ENCODE results near the gene CHST15. TPM values are rescaled to one million over a fixed set of nuclear protein-coding genes. Genes with fewer than 3 reads are reported as not detected.

CHST15 gene
- 10 to 100 TPM; 39.9 to 43.8 TPM for total RNA-seq
- polyA plus RNA-seq = 10 to 100 TPM in 1 of 2 donors, 1 to 10 TPM in 1; 4.5 to 10.1 TPM
- long read RNA-seq, donor 1, full-length matches to known transcripts = 3 of 42 reads
- long read RNA-seq, donor 1, partial matches to known transcripts = 10 of 42 reads
- long read RNA-seq, donor 1, other reads (novel, unspliced or antisense) = 29 of 42 reads
- long read RNA-seq, donor 2, full-length matches to known transcripts = 3 of 18 reads
- long read RNA-seq, donor 2, partial matches to known transcripts = 5 of 18 reads
- long read RNA-seq, donor 2, other reads (novel, unspliced or antisense) = 10 of 18 reads

- Histone ChIP-seq H3K36me3 (ENCODE audit: control insufficient read depth in 1 of 2, insufficient read depth in 2 of 2, low read length in 1 of 2) (no peaks in the 10 kb centered on the region), H3K9me3 (ENCODE audit: control insufficient read depth, low read length) (no peaks in the 10 kb centered on the region), H3K4me3 (ENCODE audit: low read length in 2 of 2) (peak within 1 kb of the TSS; percentile 62 to 81), H3K27ac (ENCODE audit: low read depth in 1 of 2, low read length in 2 of 2) (peak within 1 kb of the TSS in 1 of 2 donors; percentile 85), H3K4me1 (ENCODE audit: control insufficient read depth in 1 of 2, insufficient read depth in 2 of 2, low read length in 2 of 2) (no peaks in the 10 kb centered on the region), H3K27me3 (ENCODE audit: control insufficient read depth in 1 of 2, insufficient read depth in 2 of 2, low read length in 1 of 2) (no peaks in the 10 kb centered on the region)
- DNase-seq = peak; percentile 68 to 87
- WGBS, 2 donors = 0% methylated on average over 94 to 106 of the region's 106 CpGs
- intact Hi-C loops (cut with DNase I) = loop anchor here (2.0 to 10.0 kb wide), 4 partner anchors 60 to 292 kb away; no protein-coding TSS in a partner anchor
- peak; percentile 39 for ATAC-seq (ENCODE audit: low FRiP score)
Observed at GRCh38 chr10:124092860-124093773, at the start of gene CHST15. Gene CHST15, minus strand, starts transcription at chr10:124093598. Its CDS starts 47,386 bp downstream, at chr10:124046212.

GRCh38 chr10:124142960-124143359, 49.6 kb upstream of the CHST15 start:
- H3K4me3 ChIP-seq (ENCODE audit: low read length in 2 of 2) = no peak overlapping the region
- intact Hi-C loops (cut with DNase I) = no loop called here
- no peak for ATAC-seq (ENCODE audit: low FRiP score)
- H3K27me3 ChIP-seq (ENCODE audit: control insufficient read depth in 1 of 2, insufficient read depth in 2 of 2, low read length in 1 of 2) = no peaks in the 10 kb centered on the region
- no peak for DNase-seq
- H3K36me3 ChIP-seq (ENCODE audit: control insufficient read depth in 1 of 2, insufficient read depth in 2 of 2, low read length in 1 of 2) = no peaks in the 10 kb centered on the region
- H3K27ac ChIP-seq (ENCODE audit: low read depth in 1 of 2, low read length in 2 of 2) = no peak overlapping the region
- 95% methylated on average over 6 of the region's 6 CpGs for WGBS, 2 donors
- no peaks in the 10 kb centered on the region for H3K9me3 ChIP-seq (ENCODE audit: control insufficient read depth, low read length)
- peaks cover 0 to 7% of the 10 kb centered on the region in 2 donors for H3K4me1 ChIP-seq (ENCODE audit: control insufficient read depth in 1 of 2, insufficient read depth in 2 of 2, low read length in 2 of 2)

GRCh38 chr10:124142006-124142739, 48.8 kb upstream of the CHST15 start:
- ATAC-seq (ENCODE audit: low FRiP score) (no peak), DNase-seq (no peak)
- no peak overlapping the region for H3K4me3 ChIP-seq (ENCODE audit: low read length in 2 of 2)
- peaks cover 0 to 7% of the 10 kb centered on the region in 2 donors for H3K4me1 ChIP-seq (ENCODE audit: control insufficient read depth in 1 of 2, insufficient read depth in 2 of 2, low read length in 2 of 2)
- intact Hi-C loops (cut with DNase I) = no loop called here
- H3K9me3 ChIP-seq (ENCODE audit: control insufficient read depth, low read length) = no peaks in the 10 kb centered on the region
- no peak overlapping the region for H3K27ac ChIP-seq (ENCODE audit: low read depth in 1 of 2, low read length in 2 of 2)
- H3K27me3 ChIP-seq (ENCODE audit: control insufficient read depth in 1 of 2, insufficient read depth in 2 of 2, low read length in 1 of 2) = no peaks in the 10 kb centered on the region
- H3K36me3 ChIP-seq (ENCODE audit: control insufficient read depth in 1 of 2, insufficient read depth in 2 of 2, low read length in 1 of 2) = no peaks in the 10 kb centered on the region
- WGBS, 2 donors = 84 to 87% methylated on average over 7 of the region's 7 CpGs

GRCh38 chr10:124138883-124139348, 45.5 kb upstream of the CHST15 start:
- intact Hi-C loops (cut with DNase I) = no loop called here
- Histone ChIP-seq H3K36me3 (ENCODE audit: control insufficient read depth in 1 of 2, insufficient read depth in 2 of 2, low read length in 1 of 2) (no peaks in the 10 kb centered on the region), H3K27me3 (ENCODE audit: control insufficient read depth in 1 of 2, insufficient read depth in 2 of 2, low read length in 1 of 2) (no peaks in the 10 kb centered on the region), H3K9me3 (ENCODE audit: control insufficient read depth, low read length) (no peaks in the 10 kb centered on the region), H3K27ac (ENCODE audit: low read depth in 1 of 2, low read length in 2 of 2) (peak overlapping the region; percentile 63 to 86), H3K4me3 (ENCODE audit: low read length in 2 of 2) (no peak overlapping the region), H3K4me1 (ENCODE audit: control insufficient read depth in 1 of 2, insufficient read depth in 2 of 2, low read length in 2 of 2) (peaks cover 0 to 7% of the 10 kb centered on the region in 2 donors)
- ATAC-seq (ENCODE audit: low FRiP score) = no peak
- no peak for DNase-seq
- WGBS, 2 donors = 37% methylated on average over 6 of the region's 6 CpGs

GRCh38 chr10:124138195-124138882, 44.9 kb upstream of the CHST15 start:
- ATAC-seq (ENCODE audit: low FRiP score) (peak; percentile 65), DNase-seq (no peak)
- Histone ChIP-seq H3K4me1 (ENCODE audit: control insufficient read depth in 1 of 2, insufficient read depth in 2 of 2, low read length in 2 of 2) (peaks cover 0 to 7% of the 10 kb centered on the region in 2 donors), H3K9me3 (ENCODE audit: control insufficient read depth, low read length) (no peaks in the 10 kb centered on the region), H3K27ac (ENCODE audit: low read depth in 1 of 2, low read length in 2 of 2) (peak overlapping the region in 1 of 2 donors; percentile 86), H3K4me3 (ENCODE audit: low read length in 2 of 2) (no peak overlapping the region), H3K36me3 (ENCODE audit: control insufficient read depth in 1 of 2, insufficient read depth in 2 of 2, low read length in 1 of 2) (no peaks in the 10 kb centered on the region), H3K27me3 (ENCODE audit: control insufficient read depth in 1 of 2, insufficient read depth in 2 of 2, low read length in 1 of 2) (no peaks in the 10 kb centered on the region)
- intact Hi-C loops (cut with DNase I) = no loop called here
- WGBS, 2 donors = 5 to 11% methylated on average over 3 of the region's 3 CpGs

GRCh38 chr10:124134251-124134893, 41.0 kb upstream of the CHST15 start:
- ATAC-seq (ENCODE audit: low FRiP score) (no peak), DNase-seq (no peak)
- Histone ChIP-seq H3K27ac (ENCODE audit: low read depth in 1 of 2, low read length in 2 of 2) (no peak overlapping the region), H3K36me3 (ENCODE audit: control insufficient read depth in 1 of 2, insufficient read depth in 2 of 2, low read length in 1 of 2) (no peaks in the 10 kb centered on the region), H3K4me3 (ENCODE audit: low read length in 2 of 2) (no peak overlapping the region), H3K4me1 (ENCODE audit: control insufficient read depth in 1 of 2, insufficient read depth in 2 of 2, low read length in 2 of 2) (peaks cover 0 to 3% of the 10 kb centered on the region in 2 donors), H3K9me3 (ENCODE audit: control insufficient read depth, low read length) (no peaks in the 10 kb centered on the region), H3K27me3 (ENCODE audit: control insufficient read depth in 1 of 2, insufficient read depth in 2 of 2, low read length in 1 of 2) (no peaks in the 10 kb centered on the region)
- 93 to 94% methylated on average over 9 of the region's 9 CpGs for WGBS, 2 donors
- intact Hi-C loops (cut with DNase I) = no loop called here

GRCh38 chr10:124132876-124133275, 39.5 kb upstream of the CHST15 start:
- intact Hi-C loops (cut with DNase I) = no loop called here
- H3K36me3 ChIP-seq (ENCODE audit: control insufficient read depth in 1 of 2, insufficient read depth in 2 of 2, low read length in 1 of 2) = no peaks in the 10 kb centered on the region
- H3K27me3 ChIP-seq (ENCODE audit: control insufficient read depth in 1 of 2, insufficient read depth in 2 of 2, low read length in 1 of 2) = no peaks in the 10 kb centered on the region
- no peak for DNase-seq
- no peak overlapping the region for H3K4me3 ChIP-seq (ENCODE audit: low read length in 2 of 2)
- ATAC-seq (ENCODE audit: low FRiP score) = no peak
- H3K9me3 ChIP-seq (ENCODE audit: control insufficient read depth, low read length) = no peaks in the 10 kb centered on the region
- no peak overlapping the region for H3K27ac ChIP-seq (ENCODE audit: low read depth in 1 of 2, low read length in 2 of 2)
- WGBS, 2 donors = 61 to 73% methylated on average over 5 of the region's 5 CpGs
- no peaks in the 10 kb centered on the region for H3K4me1 ChIP-seq (ENCODE audit: control insufficient read depth in 1 of 2, insufficient read depth in 2 of 2, low read length in 2 of 2)
